Uterus (tissue), 4 donors: ENCODE results near the gene NCMAP. TPM values are rescaled to one million over a fixed set of nuclear protein-coding genes. Genes with fewer than 3 reads are reported as not detected.

Source experiments
- DNase-seq, 2 donors: peaks; one replicate each; pipeline ENCODE4 v3.0.0-alpha.2; 2019 to 2020
- H3K27ac ChIP-seq, 2 donors: fragments of 200-600 bp; sonication (generic); 1 replicate in 1 of 2; 2 replicates in 1 of 2; pipeline ENCODE4 v1.5.1; 2016 to 2018
- H3K27me3 ChIP-seq, 2 donors: fragments of 200-600 bp; sonication (generic); one replicate each; pipeline ENCODE4 v1.5.1; 2018 to 2019; ENCODE audit warnings: control low read depth in 1 of 2
- H3K36me3 ChIP-seq, 2 donors: fragments of 200-600 bp; sonication (generic); one replicate each; pipeline ENCODE4 v1.5.1; 2019; ENCODE audit warnings: control low read depth in 1 of 2
- H3K4me1 ChIP-seq, 2 donors: fragments of 200-600 bp; sonication (generic); one replicate each; pipeline ENCODE4 v1.5.1; 2018 to 2019; ENCODE audit warnings: control low read depth in 1 of 2
- H3K4me3 ChIP-seq, 2 donors: fragments of 200-600 bp; sonication (generic); 1 replicate in 1 of 2; 2 replicates in 1 of 2; pipeline ENCODE4 v1.5.1; 2018 to 2019; ENCODE audit warnings: mild to moderate bottlenecking in 1 of 2
- H3K9me3 ChIP-seq, 2 donors: fragments of 200-600 bp; sonication (generic); one replicate each; pipeline ENCODE4 v1.5.1; 2019; ENCODE audit warnings: control low read depth in 1 of 2
- POLR2A ChIP-seq, 2 donors: fragments of 450-650 bp; IDR thresholded peaks; one replicate each; pipeline ENCODE4 v1.6.1; 2016; ENCODE audit warnings: antibody characterized with exemption in 2 of 2, mild to moderate bottlenecking in 1 of 2, moderate library complexity in 1 of 2
- intact Hi-C: fragments of 100-400 bp; cut with DNase I; formaldehyde crosslinking; loops from one replicate; pipeline ENCODE4 v1.15.1; 2023; ENCODE audit warnings: low total_unique reads
- total RNA-seq, 4 donors: library from RNA; depleted of rRNA in 3 of 4; stranded (reverse); fragments of >200 nt in 3 of 4; gene quantifications; one replicate each; pipeline versions ENCODE4 v1.1.0 to v1.2.4, GENCODE V29; 2014 to 2023
- TF ChIP-seq, protein P1 (sequence below), 4 experiments: fragments of 200-600 bp in 2 of 4; fragments of 450-650 bp in 2 of 4; sonication (generic) in 2 of 4; IDR thresholded peaks; one replicate each; pipeline ENCODE4 v1.5.1; 2016 to 2019; ENCODE audit warnings: antibody characterized with exemption in 4 of 4, mild to moderate bottlenecking in 2 of 4, moderate library complexity in 1 of 4
- donor health status: DM: yes; HTN: yes; CAD: no.

Gene NCMAP
- total RNA-seq, 4 donors from 2014 or later, result 0.18 to 0.48 TPM; not detected in 2

DNA sequence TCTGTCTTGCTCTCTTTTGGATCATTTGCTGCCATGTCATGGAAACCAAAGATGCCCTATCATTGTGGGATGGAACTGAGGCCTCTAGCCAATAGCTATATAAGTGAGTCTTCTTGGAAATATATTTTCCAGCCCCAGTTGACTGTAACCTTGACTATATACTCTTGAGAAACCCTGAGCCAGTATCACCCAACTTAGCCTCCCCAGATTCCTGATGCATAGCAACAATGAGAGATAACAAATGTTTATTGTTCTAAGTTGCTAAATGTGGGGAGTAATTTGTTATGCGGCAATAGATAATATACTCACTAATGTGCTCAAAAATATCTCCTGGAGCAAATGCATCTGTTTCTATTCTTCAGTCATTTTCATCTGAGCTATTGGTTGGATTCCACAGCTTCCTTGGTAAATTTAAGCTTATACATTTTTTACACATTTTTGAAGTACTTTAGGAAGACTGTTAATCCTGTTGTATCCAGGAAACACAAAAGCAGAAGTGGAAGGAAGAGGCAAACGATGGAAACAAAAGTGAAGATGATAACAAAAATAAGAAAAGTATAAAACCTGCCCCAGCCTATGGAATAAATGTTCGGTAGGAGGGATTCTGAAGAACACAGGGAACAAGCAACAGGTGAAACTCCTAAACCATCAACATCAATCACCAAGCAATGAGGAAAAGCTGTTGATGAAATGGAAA lies 80.9 kb downstream of the NCMAP start:
- Histone ChIP-seq H3K4me3 (no peak overlapping the region), H3K36me3 (no peaks in the 10 kb centered on the region), H3K27me3 (no peaks in the 10 kb centered on the region), H3K9me3 (no peaks in the 10 kb centered on the region), H3K4me1 (no peaks in the 10 kb centered on the region), H3K27ac (no peak overlapping the region)
- TF ChIP-seq, protein P1, sequence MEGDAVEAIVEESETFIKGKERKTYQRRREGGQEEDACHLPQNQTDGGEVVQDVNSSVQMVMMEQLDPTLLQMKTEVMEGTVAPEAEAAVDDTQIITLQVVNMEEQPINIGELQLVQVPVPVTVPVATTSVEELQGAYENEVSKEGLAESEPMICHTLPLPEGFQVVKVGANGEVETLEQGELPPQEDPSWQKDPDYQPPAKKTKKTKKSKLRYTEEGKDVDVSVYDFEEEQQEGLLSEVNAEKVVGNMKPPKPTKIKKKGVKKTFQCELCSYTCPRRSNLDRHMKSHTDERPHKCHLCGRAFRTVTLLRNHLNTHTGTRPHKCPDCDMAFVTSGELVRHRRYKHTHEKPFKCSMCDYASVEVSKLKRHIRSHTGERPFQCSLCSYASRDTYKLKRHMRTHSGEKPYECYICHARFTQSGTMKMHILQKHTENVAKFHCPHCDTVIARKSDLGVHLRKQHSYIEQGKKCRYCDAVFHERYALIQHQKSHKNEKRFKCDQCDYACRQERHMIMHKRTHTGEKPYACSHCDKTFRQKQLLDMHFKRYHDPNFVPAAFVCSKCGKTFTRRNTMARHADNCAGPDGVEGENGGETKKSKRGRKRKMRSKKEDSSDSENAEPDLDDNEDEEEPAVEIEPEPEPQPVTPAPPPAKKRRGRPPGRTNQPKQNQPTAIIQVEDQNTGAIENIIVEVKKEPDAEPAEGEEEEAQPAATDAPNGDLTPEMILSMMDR (IDR thresholded peaks at IDR 0.05), result no peak
- no peak for TF ChIP-seq POLR2A (IDR thresholded peaks at IDR 0.05)
- intact Hi-C loops, result no loop called here
- DNase-seq, result no peak

DNA sequence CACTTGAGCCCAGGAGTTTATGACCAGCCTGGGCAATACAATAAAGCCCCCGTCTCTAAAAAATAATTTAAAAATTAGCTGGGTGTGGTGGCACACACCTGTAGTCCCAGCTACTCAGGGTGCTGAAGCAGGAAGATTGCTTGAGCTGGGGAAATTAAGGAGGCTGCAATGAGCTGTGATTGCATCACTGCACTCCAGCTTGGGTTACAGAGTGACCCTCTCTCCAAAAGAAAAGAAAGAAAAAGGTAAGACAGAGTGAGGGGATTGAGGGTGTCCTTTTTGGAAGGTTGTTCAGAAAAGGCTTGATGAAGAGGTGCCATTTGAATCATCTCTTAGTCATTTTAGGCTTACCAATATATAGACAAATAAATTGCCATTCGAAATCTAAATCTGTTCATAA lies 83.2 kb downstream of the NCMAP start:
- H3K9me3 ChIP-seq, result no peaks in the 10 kb centered on the region
- no peaks in the 10 kb centered on the region for H3K27me3 ChIP-seq
- TF ChIP-seq, protein P1 (IDR thresholded peaks at IDR 0.05), result no peak
- TF ChIP-seq POLR2A (IDR thresholded peaks at IDR 0.05), result no peak
- intact Hi-C loops, result no loop called here
- no peak overlapping the region for H3K4me3 ChIP-seq
- DNase-seq, result no peak
- H3K27ac ChIP-seq, result no peak overlapping the region
- no peaks in the 10 kb centered on the region for H3K36me3 ChIP-seq
- no peaks in the 10 kb centered on the region for H3K4me1 ChIP-seq

DNA sequence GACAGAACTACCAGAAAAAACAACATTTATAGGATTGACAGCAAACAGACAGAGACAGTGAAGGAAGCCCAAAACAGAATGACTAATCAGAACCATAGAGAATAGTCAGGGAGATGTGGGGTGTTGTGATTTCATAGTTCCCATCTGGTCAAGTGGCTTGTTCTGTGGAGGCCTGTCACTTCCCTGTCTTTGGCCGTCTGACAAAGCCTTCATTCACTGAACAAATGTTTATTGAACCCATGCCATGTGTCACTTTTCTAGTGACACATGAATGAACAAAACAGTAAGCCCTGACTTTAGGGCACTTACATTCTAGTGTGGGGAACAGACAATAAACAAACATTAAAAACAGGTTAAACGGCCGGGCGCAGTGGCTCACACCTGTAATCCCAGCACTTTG lies 84.0 kb downstream of the NCMAP start:
- no peak overlapping the region for H3K27ac ChIP-seq
- intact Hi-C loops, result no loop called here
- no peak for DNase-seq
- H3K27me3 ChIP-seq, result no peaks in the 10 kb centered on the region
- no peaks in the 10 kb centered on the region for H3K36me3 ChIP-seq
- no peak overlapping the region for H3K4me3 ChIP-seq
- peaks cover 0 to 5% of the 10 kb centered on the region in 2 donors for H3K4me1 ChIP-seq
- H3K9me3 ChIP-seq, result no peaks in the 10 kb centered on the region
- TF ChIP-seq POLR2A (IDR thresholded peaks at IDR 0.05), result no peak
- TF ChIP-seq, protein P1 (IDR thresholded peaks at IDR 0.05), result no peak

DNA sequence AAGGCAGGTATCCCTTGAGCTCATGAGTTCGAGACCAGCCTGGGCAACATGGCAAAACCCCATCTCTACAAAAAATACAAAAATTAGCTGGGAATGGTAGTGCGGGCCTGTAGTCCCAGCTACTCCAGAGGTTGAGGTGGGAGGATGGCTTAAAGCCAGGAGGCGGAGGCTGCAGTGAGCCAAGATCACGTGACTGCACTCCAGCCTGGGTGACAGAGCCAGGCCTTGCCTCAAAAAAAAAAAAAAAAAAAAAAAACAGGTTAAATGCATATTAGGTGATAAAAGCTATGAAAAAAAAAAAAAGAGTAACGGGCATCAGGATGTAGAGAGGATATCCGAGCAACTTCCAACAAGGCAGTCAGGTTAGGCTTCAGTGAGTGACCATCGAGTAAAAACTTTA lies 84.4 kb downstream of the NCMAP start:
- intact Hi-C loops, result no loop called here
- Histone ChIP-seq H3K4me1 (peaks cover 0 to 8% of the 10 kb centered on the region in 2 donors), H3K9me3 (no peaks in the 10 kb centered on the region), H3K4me3 (no peak overlapping the region), H3K27ac (peak overlapping the region in 1 of 2 donors; percentile 99), H3K36me3 (no peaks in the 10 kb centered on the region), H3K27me3 (no peaks in the 10 kb centered on the region)
- TF ChIP-seq POLR2A (IDR thresholded peaks at IDR 0.05), result no peak
- TF ChIP-seq, protein P1 (IDR thresholded peaks at IDR 0.05), result no peak
- DNase-seq, result peak; percentile 54 to 62

DNA sequence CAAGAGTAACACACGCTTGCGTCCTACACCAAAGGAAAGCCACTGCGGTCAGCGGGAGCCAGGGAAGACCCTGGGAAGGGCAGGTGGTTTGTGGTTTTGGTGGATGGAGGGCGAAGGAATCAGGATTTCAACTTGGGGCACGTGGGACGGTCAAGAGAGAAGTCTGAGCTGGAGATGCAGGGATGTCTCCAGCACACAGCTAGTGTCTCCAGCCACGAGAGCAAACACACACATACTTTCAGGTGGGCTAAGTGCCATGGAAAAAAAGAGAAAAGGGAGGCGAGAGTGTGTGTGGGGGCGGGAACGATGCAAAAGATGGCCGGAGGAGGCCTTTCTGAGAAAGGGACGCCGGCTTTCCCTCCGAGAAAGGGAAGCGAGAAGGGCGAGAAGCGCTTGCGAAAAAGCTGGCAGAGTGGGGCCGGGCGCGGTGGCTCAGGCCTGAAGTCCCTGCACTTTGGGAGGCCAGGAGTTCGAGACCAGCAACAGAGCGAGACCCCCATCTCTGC lies 85.8 kb downstream of the NCMAP start:
- intact Hi-C loops, result no loop called here
- no peak for TF ChIP-seq POLR2A (IDR thresholded peaks at IDR 0.05)
- TF ChIP-seq, protein P1 (IDR thresholded peaks at IDR 0.05), result peak in 1 of 4 experiments; percentile 14
- H3K27me3 ChIP-seq, result no peaks in the 10 kb centered on the region
- no peaks in the 10 kb centered on the region for H3K36me3 ChIP-seq
- H3K4me3 ChIP-seq, result peak overlapping the region; percentile 67 to 96
- H3K9me3 ChIP-seq, result no peaks in the 10 kb centered on the region
- peak; percentile 51 to 62 for DNase-seq
- peaks cover 0 to 8% of the 10 kb centered on the region in 2 donors for H3K4me1 ChIP-seq
- peak overlapping the region; percentile 99 to 100 for H3K27ac ChIP-seq
